Measurements from ENCODE around the gene ZC3H4.
A peak's percentile ranks its signal among the peaks of the same experiment; 100 is the strongest.

The ZC3H4 gene

GRCh38 chr19:47044946-47045866 is 68.4 kb downstream of the ZC3H4 start:
- no peak for FAIRE-seq

- no peak for FAIRE-seq
These were observed 72.7 kb downstream of the ZC3H4 start for GRCh38 chr19:47040869-47041268.

GRCh38 chr19:47039239-47039874 is 74.2 kb downstream of the ZC3H4 start:
- FAIRE-seq, result no peak

- no peak for FAIRE-seq
These were observed 75.8 kb downstream of the ZC3H4 start for GRCh38 chr19:47037766-47038165.

- FAIRE-seq, result no peak
These were observed 77.4 kb downstream of the ZC3H4 start for GRCh38 chr19:47036097-47036651.

GRCh38 chr19:47035127-47036096 is 78.2 kb downstream of the ZC3H4 start:
- peak; percentile 97 for FAIRE-seq

GRCh38 chr19:47032171-47032811 is 81.3 kb downstream of the ZC3H4 start:
- no peak for FAIRE-seq

- no peak for FAIRE-seq
These were observed 85.4 kb downstream of the ZC3H4 start for GRCh38 chr19:47028195-47028601.

GRCh38 chr19:47027586-47028088 is 85.9 kb downstream of the ZC3H4 start:
- no peak for FAIRE-seq

GRCh38 chr19:47026889-47027288 is 86.7 kb downstream of the ZC3H4 start:
- no peak for FAIRE-seq

- FAIRE-seq, result no peak
These were observed 87.4 kb downstream of the ZC3H4 start for GRCh38 chr19:47026156-47026555.

GRCh38 chr19:47024502-47024901 is 89.1 kb downstream of the ZC3H4 start:
- FAIRE-seq, result no peak

GRCh38 chr19:47023448-47023794 is 90.2 kb downstream of the ZC3H4 start:
- FAIRE-seq, result no peak

GRCh38 chr19:47022541-47023447 is 90.8 kb downstream of the ZC3H4 start:
- FAIRE-seq, result no peak

GRCh38 chr19:47022140-47022536 is 91.4 kb downstream of the ZC3H4 start:
- FAIRE-seq, result no peak

GRCh38 chr19:47021536-47022139 is 91.9 kb downstream of the ZC3H4 start:
- no peak for FAIRE-seq

- no peak for FAIRE-seq
These were observed 92.5 kb downstream of the ZC3H4 start for GRCh38 chr19:47020992-47021496.

GRCh38 chr19:47020132-47020805 is 93.3 kb downstream of the ZC3H4 start:
- no peak for FAIRE-seq

GRCh38 chr19:47019431-47020041 is 94.0 kb downstream of the ZC3H4 start, which contains the start of gene NPAS1:
TSS of gene NPAS1 (plus strand) at chr19:47019837. CDS start at chr19:47021048, 1,211 bp downstream.
- FAIRE-seq, result no peak
